ENCODE measurements around the gene TSC22D3.

DNA sequence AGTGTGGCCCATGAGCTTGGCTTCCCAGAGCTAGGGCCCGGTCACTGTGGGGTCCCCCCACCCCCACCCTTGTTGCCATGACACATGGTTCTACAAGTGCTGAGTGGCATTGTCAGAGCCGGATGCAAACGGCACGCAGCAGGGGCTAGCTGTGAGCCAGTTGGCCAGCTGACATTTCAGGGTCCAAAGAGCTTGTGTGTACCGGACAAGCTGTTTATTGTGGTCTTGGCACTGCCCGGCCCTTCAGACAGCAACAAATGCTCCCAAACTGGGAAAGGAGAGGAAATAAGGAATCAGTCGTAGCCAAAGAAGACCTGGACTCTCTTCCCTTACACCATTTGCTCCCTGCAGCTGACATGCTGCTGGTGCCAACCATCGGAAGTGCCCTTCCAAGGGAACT is 36.8 kb downstream of the TSC22D3 start:
- no peak for TF ChIP-seq POLR2A (IDR thresholded peaks at IDR 0.05)
- TF ChIP-seq, protein P1, sequence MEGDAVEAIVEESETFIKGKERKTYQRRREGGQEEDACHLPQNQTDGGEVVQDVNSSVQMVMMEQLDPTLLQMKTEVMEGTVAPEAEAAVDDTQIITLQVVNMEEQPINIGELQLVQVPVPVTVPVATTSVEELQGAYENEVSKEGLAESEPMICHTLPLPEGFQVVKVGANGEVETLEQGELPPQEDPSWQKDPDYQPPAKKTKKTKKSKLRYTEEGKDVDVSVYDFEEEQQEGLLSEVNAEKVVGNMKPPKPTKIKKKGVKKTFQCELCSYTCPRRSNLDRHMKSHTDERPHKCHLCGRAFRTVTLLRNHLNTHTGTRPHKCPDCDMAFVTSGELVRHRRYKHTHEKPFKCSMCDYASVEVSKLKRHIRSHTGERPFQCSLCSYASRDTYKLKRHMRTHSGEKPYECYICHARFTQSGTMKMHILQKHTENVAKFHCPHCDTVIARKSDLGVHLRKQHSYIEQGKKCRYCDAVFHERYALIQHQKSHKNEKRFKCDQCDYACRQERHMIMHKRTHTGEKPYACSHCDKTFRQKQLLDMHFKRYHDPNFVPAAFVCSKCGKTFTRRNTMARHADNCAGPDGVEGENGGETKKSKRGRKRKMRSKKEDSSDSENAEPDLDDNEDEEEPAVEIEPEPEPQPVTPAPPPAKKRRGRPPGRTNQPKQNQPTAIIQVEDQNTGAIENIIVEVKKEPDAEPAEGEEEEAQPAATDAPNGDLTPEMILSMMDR (IDR thresholded peaks at IDR 0.05): no peak
